Measurements from ENCODE around the gene PTTG1IP. TPM values are rescaled to one million over a fixed set of nuclear protein-coding genes. Genes with fewer than 3 reads are reported as not detected.

Gene PTTG1IP
- total RNA-seq, 1 donor from 2014 or later = 240 TPM

DNA sequence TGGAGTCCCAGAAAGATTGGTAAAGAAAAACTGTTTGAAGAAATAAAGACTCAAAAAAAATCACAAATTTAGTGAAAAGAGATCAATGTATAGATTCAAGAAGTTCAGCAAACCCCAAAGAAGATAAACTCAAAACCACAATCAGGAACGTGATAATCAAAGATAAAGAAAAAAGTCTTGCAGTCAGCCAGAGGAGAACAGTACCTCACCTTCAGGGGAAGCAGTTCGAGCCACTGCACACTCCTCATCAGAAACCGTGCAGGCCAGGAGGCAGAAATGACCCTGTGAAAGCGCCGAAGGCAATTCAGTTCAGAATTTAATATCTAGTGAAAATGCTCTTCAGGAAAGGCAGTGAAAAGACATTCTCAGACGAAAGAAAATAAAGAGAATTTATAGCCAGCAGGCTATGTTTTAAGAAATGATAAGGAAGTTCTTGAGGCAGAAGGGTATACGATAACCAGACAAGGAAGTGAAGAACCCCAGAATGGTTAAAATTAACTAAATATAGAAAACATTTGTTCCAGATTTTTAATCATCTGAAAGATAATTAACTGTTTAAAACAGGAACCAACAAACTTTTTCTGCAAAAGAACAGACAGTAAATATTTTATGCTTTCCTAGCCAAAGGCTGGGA lies 42.1 kb downstream of the PTTG1IP start:
- TF ChIP-seq EZH2 (IDR thresholded peaks at IDR 0.05; ENCODE audit: insufficient read depth, low read length) = no peak
- TF ChIP-seq, protein P1, sequence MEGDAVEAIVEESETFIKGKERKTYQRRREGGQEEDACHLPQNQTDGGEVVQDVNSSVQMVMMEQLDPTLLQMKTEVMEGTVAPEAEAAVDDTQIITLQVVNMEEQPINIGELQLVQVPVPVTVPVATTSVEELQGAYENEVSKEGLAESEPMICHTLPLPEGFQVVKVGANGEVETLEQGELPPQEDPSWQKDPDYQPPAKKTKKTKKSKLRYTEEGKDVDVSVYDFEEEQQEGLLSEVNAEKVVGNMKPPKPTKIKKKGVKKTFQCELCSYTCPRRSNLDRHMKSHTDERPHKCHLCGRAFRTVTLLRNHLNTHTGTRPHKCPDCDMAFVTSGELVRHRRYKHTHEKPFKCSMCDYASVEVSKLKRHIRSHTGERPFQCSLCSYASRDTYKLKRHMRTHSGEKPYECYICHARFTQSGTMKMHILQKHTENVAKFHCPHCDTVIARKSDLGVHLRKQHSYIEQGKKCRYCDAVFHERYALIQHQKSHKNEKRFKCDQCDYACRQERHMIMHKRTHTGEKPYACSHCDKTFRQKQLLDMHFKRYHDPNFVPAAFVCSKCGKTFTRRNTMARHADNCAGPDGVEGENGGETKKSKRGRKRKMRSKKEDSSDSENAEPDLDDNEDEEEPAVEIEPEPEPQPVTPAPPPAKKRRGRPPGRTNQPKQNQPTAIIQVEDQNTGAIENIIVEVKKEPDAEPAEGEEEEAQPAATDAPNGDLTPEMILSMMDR (IDR thresholded peaks at IDR 0.05; ENCODE audit: insufficient read depth, low read depth, low read length) = no peak
- Histone ChIP-seq H3K4me3 (ENCODE audit: insufficient read depth, low read depth, low read length) (no peak overlapping the region), H3K4me2 (ENCODE audit: low read length) (no peak overlapping the region), H3K79me2 (ENCODE audit: insufficient read depth, low read length) (no peaks in the 10 kb centered on the region), H3K9me3 (ENCODE audit: insufficient read depth, low read depth, low read length) (peaks cover 20% of the 10 kb centered on the region), H3K27me3 (ENCODE audit: insufficient read depth, low read length) (peaks cover 2% of the 10 kb centered on the region), H4K20me1 (ENCODE audit: insufficient read depth, low read length) (no peaks in the 10 kb centered on the region), H3K36me3 (ENCODE audit: insufficient read depth, low read length) (no peaks in the 10 kb centered on the region), H3K4me1 (ENCODE audit: insufficient read depth, low read length) (no peaks in the 10 kb centered on the region), H2AFZ (ENCODE audit: low read depth, low read length) (no peak overlapping the region), H3K9ac (ENCODE audit: low read length) (no peak overlapping the region), H3K27ac (ENCODE audit: low read depth, low read length) (no peak overlapping the region)
- Mint-ChIP-seq H3K4me3 (ENCODE audit: unreplicated experiment) (no peak overlapping the region), H3K27ac (ENCODE audit: unreplicated experiment) (no peak overlapping the region), H3K4me1 (ENCODE audit: low read depth, unreplicated experiment) (no peaks in the 10 kb centered on the region), H3K27me3 (ENCODE audit: low read depth, unreplicated experiment) (peaks cover 47% of the 10 kb centered on the region), H3K9me3 (ENCODE audit: unreplicated experiment) (peaks cover 26% of the 10 kb centered on the region), H3K36me3 (ENCODE audit: low read depth, unreplicated experiment) (peaks cover 7% of the 10 kb centered on the region)
- FAIRE-seq (no peak), DNase-seq (ENCODE audit: low read depth) (no peak)

- Histone ChIP-seq H3K27ac (ENCODE audit: low read depth, low read length) (no peak overlapping the region), H2AFZ (ENCODE audit: low read depth, low read length) (no peak overlapping the region), H3K36me3 (ENCODE audit: insufficient read depth, low read length) (no peaks in the 10 kb centered on the region), H3K9me3 (ENCODE audit: insufficient read depth, low read depth, low read length) (peaks cover 20% of the 10 kb centered on the region), H3K79me2 (ENCODE audit: insufficient read depth, low read length) (no peaks in the 10 kb centered on the region), H4K20me1 (ENCODE audit: insufficient read depth, low read length) (no peaks in the 10 kb centered on the region), H3K4me2 (ENCODE audit: low read length) (no peak overlapping the region), H3K4me1 (ENCODE audit: insufficient read depth, low read length) (no peaks in the 10 kb centered on the region), H3K9ac (ENCODE audit: low read length) (no peak overlapping the region), H3K4me3 (ENCODE audit: insufficient read depth, low read depth, low read length) (no peak overlapping the region), H3K27me3 (ENCODE audit: insufficient read depth, low read length) (peaks cover 2% of the 10 kb centered on the region)
- Mint-ChIP-seq H3K9me3 (ENCODE audit: unreplicated experiment) (peaks cover 26% of the 10 kb centered on the region), H3K4me3 (ENCODE audit: unreplicated experiment) (peak overlapping the region; percentile 20), H3K36me3 (ENCODE audit: low read depth, unreplicated experiment) (peaks cover 7% of the 10 kb centered on the region), H3K27ac (ENCODE audit: unreplicated experiment) (no peak overlapping the region), H3K4me1 (ENCODE audit: low read depth, unreplicated experiment) (no peaks in the 10 kb centered on the region), H3K27me3 (ENCODE audit: low read depth, unreplicated experiment) (peaks cover 41% of the 10 kb centered on the region)
- FAIRE-seq (no peak), DNase-seq (ENCODE audit: low read depth) (no peak)
- TF ChIP-seq, protein P1 (IDR thresholded peaks at IDR 0.05; ENCODE audit: insufficient read depth, low read depth, low read length) = no peak
- TF ChIP-seq EZH2 (IDR thresholded peaks at IDR 0.05; ENCODE audit: insufficient read depth, low read length) = no peak
These were observed 43.9 kb downstream of the PTTG1IP start for GRCh38 chr21:44829507-44830092.

All from astrocyte (in vitro differentiated cells and primary cell).